K562 (cell line): ENCODE results near the gene BHLHE23. TPM values are rescaled to one million over a fixed set of nuclear protein-coding genes. Genes with fewer than 3 reads are reported as not detected.

Experiments
- ATAC-seq: fragments of 200-7000 bp; cut with Tn5 transposase; 3 replicates; pipeline ENCODE4 v1.9.1; 2020; ENCODE audit warnings: moderate library complexity
- BruUV-seq: library from RNA; stranded (reverse); fragments of 400-500 nt; replicated peaks from 2 replicates; lab custom pipeline; 2021; lab: Mats Ljungman, UMichigan
- CTCF ChIA-PET: fragments of 300-600 bp; formaldehyde crosslinking; extraction: SDS; loops from one replicate; lab custom pipeline; 2021; ENCODE audit warnings: low intra/inter-chr PET ratio; lab: Yijun Ruan, JAX
- POLR2A ChIA-PET: fragments of 300-600, 350-650 bp; sonication (Branson Sonifier 250); formaldehyde crosslinking; extraction: SDS; loops from one replicate; lab custom pipeline; 2021; ENCODE audit warnings: antibody characterized with exemption, inconsistent platforms; lab: Yijun Ruan, JAX
- DNase-seq, 4 experiments: peaks; one replicate each; pipeline versions ENCODE4 v3.0.0 to v3.0.0-alpha.2; 2011 to 2018; ENCODE audit warnings: low spot score in 3 of 4, mixed read lengths in 3 of 4; ENCODE audit errors: extremely low read depth in 1 of 4
- FAIRE-seq: peaks from 2 replicates; lab custom pipeline; 2011; peaks lifted over from hg19 to GRCh38; lab: Jason Lieb, UNC
- H2AFZ ChIP-seq: 2 replicates; pipeline ENCODE4 v1.6.0; 2011; ENCODE audit warnings: low read depth, low read length, control low read depth, inconsistent platforms
- H3K27ac ChIP-seq: fragments of 200-600 bp; 3 replicates; pipeline ENCODE4 v1.8.0; 2011; ENCODE audit warnings: low read depth, mild to moderate bottlenecking, control low read depth, inconsistent platforms, low read length, moderate library complexity, mixed read lengths; ENCODE audit errors: extremely low read depth
- H3K27me3 ChIP-seq, 2 experiments: fragments of 300-600 bp in 1 of 2; 2 replicates in 1 of 2; 3 replicates in 1 of 2; pipeline versions ENCODE4 v1.6.0 to v1.8.0; 2011; ENCODE audit warnings: inconsistent platforms in 2 of 2, low read length in 2 of 2, mild to moderate bottlenecking in 1 of 2, mixed read lengths in 1 of 2, moderate library complexity in 1 of 2; ENCODE audit not compliant: control insufficient read depth in 2 of 2, insufficient read depth in 2 of 2
- H3K36me3 ChIP-seq: fragments of 300-600 bp; 3 replicates; pipeline ENCODE4 v1.8.0; 2011; ENCODE audit warnings: mild to moderate bottlenecking, low read length, inconsistent platforms; ENCODE audit not compliant: control insufficient read depth, insufficient read depth
- H3K4me1 ChIP-seq, 2 experiments: fragments of 200-600 bp in 1 of 2; replicated peaks in 1 of 2; 2 replicates in 1 of 2; 3 replicates in 1 of 2; pipeline versions ENCODE4 v1.5.1 to v1.8.0; 2011; ENCODE audit warnings: inconsistent platforms in 2 of 2, low read length in 2 of 2, mild to moderate bottlenecking in 1 of 2, mixed read lengths in 1 of 2, moderate library complexity in 1 of 2; ENCODE audit not compliant: control insufficient read depth in 2 of 2, insufficient read depth in 2 of 2
- H3K4me2 ChIP-seq: 2 replicates; pipeline ENCODE4 v1.6.1; 2011; ENCODE audit warnings: low read length, control low read depth, inconsistent platforms, mixed read lengths; ENCODE audit not compliant: insufficient read depth
- H3K4me3 ChIP-seq: fragments of 200-600 bp; sonication (generic), shearing (Covaris generic); 2 replicates; pipeline ENCODE4 v1.5.1; 2016; ENCODE audit warnings: control low read depth, inconsistent platforms
- H3K79me2 ChIP-seq: fragments of 200-600 bp; 3 replicates; pipeline ENCODE4 v1.8.0; 2011; ENCODE audit warnings: low read length, inconsistent platforms; ENCODE audit not compliant: control insufficient read depth, insufficient read depth
- H3K9ac ChIP-seq, 2 experiments: 2 replicates each; pipeline versions ENCODE4 v1.6.0 to v1.6.1; 2011; ENCODE audit warnings: low read depth in 2 of 2, low read length in 2 of 2, control low read depth in 1 of 2, inconsistent platforms in 1 of 2, mild to moderate bottlenecking in 1 of 2, mixed read lengths in 1 of 2; ENCODE audit not compliant: insufficient read depth in 1 of 2
- H3K9me1 ChIP-seq: one replicate; pipeline ENCODE4 v1.6.0; 2011; ENCODE audit warnings: inconsistent platforms, mild to moderate bottlenecking, low read length, moderate library complexity; ENCODE audit not compliant: control insufficient read depth, insufficient read depth
- H3K9me3 ChIP-seq: replicated peaks from 2 replicates; pipeline ENCODE4 v1.5.1; 2011; ENCODE audit warnings: low read depth, low read length, inconsistent platforms; ENCODE audit not compliant: control insufficient read depth, insufficient read depth
- H4K20me1 ChIP-seq: replicated peaks from 2 replicates; pipeline ENCODE4 v1.6.1; 2011; ENCODE audit warnings: low read length, inconsistent platforms, mixed read lengths; ENCODE audit not compliant: control insufficient read depth, insufficient read depth
- ATF1 ChIP-seq, 2 experiments: fragments of 450-650 bp in 1 of 2; IDR thresholded peaks; 2 replicates each; pipeline ENCODE4 v1.6.1; 2016; ENCODE audit warnings: missing compliant biosample characterization in 1 of 2, missing genetic modification characterization in 1 of 2
- CREB1 ChIP-seq, 2 experiments: sonication (generic) in 1 of 2; formaldehyde crosslinking in 1 of 2; IDR thresholded peaks; 2 replicates each; pipeline versions ENCODE4 v1.6.1 to v1.8.0; 2012 to 2022; ENCODE audit warnings: inconsistent platforms in 1 of 2, mild to moderate bottlenecking in 1 of 2, missing genetic modification reagents in 1 of 2, moderate library complexity in 1 of 2
- CREM ChIP-seq: IDR thresholded peaks from 2 replicates; pipeline ENCODE4 v1.6.1; 2014; ENCODE audit warnings: antibody characterized with exemption, low read depth
- CTBP1 ChIP-seq: fragments of 450-650 bp; IDR thresholded peaks from 2 replicates; pipeline ENCODE4 v1.6.1; 2016; ENCODE audit warnings: borderline replicate concordance
- ESRRA ChIP-seq: fragments of 450-650 bp; IDR thresholded peaks from 2 replicates; pipeline ENCODE4 v1.6.1; 2014; ENCODE audit warnings: low read depth, mild to moderate bottlenecking, moderate library complexity, borderline replicate concordance
- HMGN3 ChIP-seq: IDR thresholded peaks from 2 replicates; pipeline ENCODE4 v1.6.1; 2011; ENCODE audit warnings: borderline replicate concordance, low read depth, mild to moderate bottlenecking, mixed read lengths, low read length; ENCODE audit not compliant: insufficient read length; ENCODE audit errors: extremely low read depth
- LCOR ChIP-seq: sonication (generic); formaldehyde crosslinking; IDR thresholded peaks from 2 replicates; pipeline ENCODE4 v1.8.0; 2022; ENCODE audit warnings: mild to moderate bottlenecking, missing genetic modification reagents
- PHB2 ChIP-seq: fragments of 450-650 bp; IDR thresholded peaks from 2 replicates; pipeline ENCODE4 v1.6.1; 2017; ENCODE audit warnings: low read depth
- SMARCA5 ChIP-seq: fragments of 450-650 bp; IDR thresholded peaks from 2 replicates; pipeline ENCODE4 v1.6.1; 2016
- SPI1 ChIP-seq: IDR thresholded peaks from 2 replicates; pipeline ENCODE4 v1.6.1; 2011; ENCODE audit warnings: low read depth, low read length, control low read depth, borderline replicate concordance
- ZBTB7A ChIP-seq: IDR thresholded peaks from 2 replicates; pipeline ENCODE4 v1.6.1; 2011; ENCODE audit warnings: low read depth, mild to moderate bottlenecking, low read length, moderate library complexity, borderline replicate concordance; ENCODE audit not compliant: control insufficient read depth
- ZC3H4 ChIP-seq: sonication (generic); formaldehyde crosslinking; IDR thresholded peaks from 2 replicates; pipeline ENCODE4 v1.9.0; 2021; ENCODE audit warnings: missing genetic modification reagents, borderline replicate concordance
- WGBS: fragments of 100-300 bp; shearing (Covaris generic); methylation state at CpG from one replicate; pipeline ENCODE4 v1.1.6; 2016; ENCODE audit warnings: low coverage, mixed read lengths; ENCODE audit not compliant: insufficient coverage; ENCODE audit errors: missing lambda C conversion rate; 5-methylcytosine and 5-hydroxymethylcytosine counted together
- in situ Hi-C: fragments of 300-500 bp; cut with MboI; formaldehyde crosslinking; loops from 4 replicates; pipeline ENCODE4 v1.15.0; 2018; ENCODE audit warnings: inconsistent platforms, mixed read lengths
- intact Hi-C: fragments of 100-400 bp; cut with micrococcal nuclease; formaldehyde crosslinking; loops from 2 replicates; pipeline ENCODE4 v1.14.2; 2022
- polyA plus RNA-seq, 8 experiments: library from polyadenylated mRNA; depleted of rRNA in 4 of 8; stranded (reverse) in 5 of 8; unstranded in 3 of 8; fragments of >200 nt; fragmentation: Nextera tagmentation in 2 of 8; fragmentation: Illumina TruSeq in 1 of 8; extraction: Ambion mirVana in 2 of 8; extraction: Trizol in 1 of 8; gene quantifications; 2 replicates each; pipeline versions ENCODE4 v1.2.1 to v1.2.3, GENCODE V29; 2011 to 2014; ENCODE audit warnings: inconsistent platforms in 1 of 8, missing spikeins in 1 of 8
- total RNA-seq, 7 experiments: library from RNA; depleted of rRNA in 6 of 7; stranded (reverse); fragments of >200 nt in 6 of 7; fragmentation: Illumina TruSeq in 2 of 7; extraction: Trizol in 2 of 7; gene quantifications; 2 replicates each; pipeline versions ENCODE4 v1.2.1 to v1.2.3, GENCODE V29; 2011 to 2021; ENCODE audit warnings: low replicate concordance in 1 of 7

The BHLHE23 gene
- total and polyA plus RNA-seq, 9 of the 15 experiments (the other 6 are each of a cell fraction or from before 2014, with no cell fraction given): not detected

DNA sequence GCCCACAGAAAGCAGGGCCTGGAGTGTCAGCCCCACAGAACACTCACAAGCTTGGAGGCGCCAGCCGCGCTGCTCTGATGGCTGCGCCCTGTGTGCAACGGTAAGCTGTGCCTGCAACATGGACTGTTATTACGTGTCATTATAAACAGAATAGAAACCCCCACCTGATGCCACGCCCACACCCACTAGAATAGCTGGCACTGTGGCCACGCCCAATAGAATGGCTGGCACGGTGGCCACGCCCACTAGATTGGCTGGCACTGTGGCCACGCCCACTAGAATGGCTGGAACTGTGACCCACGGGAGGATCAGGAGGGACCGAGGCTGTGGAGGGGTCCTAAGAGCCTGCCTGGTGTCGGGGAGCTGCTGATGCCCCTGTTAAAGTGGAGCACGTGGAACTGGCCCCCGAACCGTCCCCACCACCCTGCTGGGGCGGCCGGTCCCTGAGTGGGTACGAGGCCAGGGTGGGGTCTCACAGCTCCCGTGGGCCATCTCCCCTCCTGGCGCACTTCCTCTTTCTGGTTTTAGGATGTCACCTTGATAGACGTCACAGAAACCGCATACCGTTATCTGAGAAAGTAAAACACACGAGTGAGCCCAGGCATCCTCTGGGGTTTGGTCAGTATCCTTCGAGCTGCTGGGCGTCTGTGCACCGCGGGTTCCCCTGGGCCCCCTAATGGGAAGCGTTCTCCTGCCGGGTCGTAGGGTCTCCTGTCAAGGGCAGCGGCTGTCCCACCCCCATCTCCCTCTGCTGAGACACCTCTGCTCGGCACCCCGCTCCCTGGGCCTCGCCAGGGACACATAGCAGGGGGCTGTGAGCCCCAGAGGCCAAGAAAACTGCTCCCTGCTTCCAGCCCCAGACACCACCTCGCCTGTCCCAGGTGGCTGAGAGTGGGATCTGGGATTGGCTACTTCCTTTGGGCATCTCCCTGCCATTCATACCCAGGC lies 28.9 kb downstream of the BHLHE23 start:
- FAIRE-seq: no peak
- ChIA-PET POLR2A (interaction anchor here (0.6 to 2.0 kb wide), 7 partner anchors 14 to 1221 kb away, joined by 3 to 5 read pairs (median 3); no protein-coding TSS in a partner anchor), CTCF (no interaction called here)
- WGBS: 11% methylated on average over 33 of the region's 38 CpGs
- Histone ChIP-seq H3K4me3 (no peak overlapping the region), H3K4me1 (peaks cover 0 to 44% of the 10 kb centered on the region in 2 experiments; a peak in 2 of 5 replicates), H4K20me1 (peaks cover 11% of the 10 kb centered on the region; the same call in 1 of the 2 replicates), H3K9ac (peak overlapping the region in 1 of 2 experiments; percentile 26; a peak in 2 of 4 replicates), H3K79me2 (no peaks in the 10 kb centered on the region), H3K27me3 (peaks cover 48 to 96% of the 10 kb centered on the region in 2 experiments), H3K27ac (no peak overlapping the region), H3K36me3 (no peaks in the 10 kb centered on the region)
- in situ Hi-C loops: no loop called here
- ATAC-seq: peak; percentile 44
- no peak for TF ChIP-seq ATF1 (CRISPR knock-in tag; IDR thresholded peaks at IDR 0.05)
- TF ChIP-seq ATF1 (tag; IDR thresholded peaks at IDR 0.05): 0 out of 2 replicates have a peak, but pooled peaks have one; percentile 13
- TF ChIP-seq SMARCA5: no peak
- no peak for TF ChIP-seq CREB1 (IDR thresholded peaks at IDR 0.05)
- peak; percentile 43; the same call in 1 of the 2 replicates for TF ChIP-seq CREB1 (CRISPR knock-in tag; IDR thresholded peaks at IDR 0.05)
- TF ChIP-seq ZBTB7A: peak; percentile 89
- TF ChIP-seq CREM: peak; percentile 76
- no peak for TF ChIP-seq PHB2
- TF ChIP-seq LCOR (CRISPR knock-in tag): 0 out of 2 replicates have a peak, but pooled peaks have one; percentile 65
- TF ChIP-seq ESRRA: peak; percentile 36; the same call in 1 of the 2 replicates
- no peak for TF ChIP-seq HMGN3
- TF ChIP-seq ZC3H4 (CRISPR knock-in tag): no peak
- TF ChIP-seq SPI1: peak; percentile 99
- peak; percentile 57; the same call in 1 of the 2 replicates for TF ChIP-seq CTBP1
- TF ChIP-seq, all 486 proteins: peak for 8
- intact Hi-C loops: no loop called here
- DNase-seq: peak in 3 of 4 experiments; percentile 35 to 67 (median 65)
- no peak overlapping the region for H3K4me2 ChIP-seq
- BruUV-seq: no TSS peak
- H3K9me3 ChIP-seq: no peaks in the 10 kb centered on the region
- no peak overlapping the region for H2AFZ ChIP-seq
- no peaks in the 10 kb centered on the region for H3K9me1 ChIP-seq
